HepG2 (cell line): ENCODE measurements around the gene AJUBA. TPM values are rescaled to one million over a fixed set of nuclear protein-coding genes. Genes with fewer than 3 reads are reported as not detected.
A peak's percentile ranks its signal among the peaks of the same experiment; 100 is the strongest.

ENCODE experiments used
- CREB1 ChIP-seq, 2 experiments: fragments of 450-650 bp in 1 of 2; IDR thresholded peaks; 2 replicates each; pipeline ENCODE4 v1.6.1; 2016 to 2017; ENCODE audit warnings: control low read depth in 1 of 2, mild to moderate bottlenecking in 1 of 2, missing compliant biosample characterization in 1 of 2, missing genetic modification characterization in 1 of 2
- HMG20B ChIP-seq: conservative IDR thresholded peaks from 2 replicates; pipeline ENCODE4 v1.6.1; 2016; ENCODE audit warnings: missing genetic modification reagents, missing compliant biosample characterization
- HNF4G ChIP-seq, 2 experiments: sonication (generic) in 1 of 2; formaldehyde crosslinking in 1 of 2; IDR thresholded peaks; 2 replicates each; pipeline versions ENCODE4 v1.4.0 to v1.6.1; 2011 to 2020; ENCODE audit warnings: borderline replicate concordance in 2 of 2, low read depth in 2 of 2, mild to moderate bottlenecking in 2 of 2, low read length in 1 of 2, missing genetic modification reagents in 1 of 2, moderate library complexity in 1 of 2
- JDP2 ChIP-seq: sonication (generic); formaldehyde crosslinking; IDR thresholded peaks from 2 replicates; pipeline ENCODE4 v1.8.1; 2022; ENCODE audit warnings: missing genetic modification reagents, borderline replicate concordance
- KIAA2018 ChIP-seq: sonication (generic); formaldehyde crosslinking; IDR thresholded peaks from 2 replicates; pipeline ENCODE4 v1.5.0; 2020; ENCODE audit warnings: mild to moderate bottlenecking, missing genetic modification reagents, borderline replicate concordance
- MTF2 ChIP-seq: sonication (generic); formaldehyde crosslinking; IDR thresholded peaks from 2 replicates; pipeline ENCODE4 v1.5.0; 2020; ENCODE audit warnings: missing genetic modification reagents, borderline replicate concordance
- NPAS2 ChIP-seq: sonication (generic); formaldehyde crosslinking; IDR thresholded peaks from 2 replicates; pipeline ENCODE4 v1.8.0; 2022; ENCODE audit warnings: mild to moderate bottlenecking, missing genetic modification reagents, borderline replicate concordance
- ONECUT2 ChIP-seq: sonication (generic); formaldehyde crosslinking; IDR thresholded peaks from 2 replicates; pipeline ENCODE4 v1.4.0; 2020; ENCODE audit warnings: missing genetic modification reagents
- REL ChIP-seq: sonication (generic); formaldehyde crosslinking; conservative IDR thresholded peaks from 2 replicates; pipeline ENCODE4 v1.8.0; 2022; ENCODE audit warnings: mild to moderate bottlenecking, missing genetic modification reagents, moderate library complexity
- ZBTB4 ChIP-seq: sonication (generic); formaldehyde crosslinking; IDR thresholded peaks from 2 replicates; pipeline ENCODE4 v1.4.0; 2020; ENCODE audit warnings: missing genetic modification reagents, mild to moderate bottlenecking, borderline replicate concordance
- ZC3H4 ChIP-seq: sonication (generic); formaldehyde crosslinking; IDR thresholded peaks from 2 replicates; pipeline ENCODE4 v1.4.0; 2020; ENCODE audit warnings: missing genetic modification reagents, borderline replicate concordance
- ZNF280D ChIP-seq: sonication (generic); formaldehyde crosslinking; IDR thresholded peaks from 2 replicates; pipeline ENCODE4 v1.5.1; 2020; ENCODE audit warnings: mild to moderate bottlenecking, missing genetic modification reagents
- ZNF841 ChIP-seq: sonication (generic); formaldehyde crosslinking; IDR thresholded peaks from 2 replicates; pipeline ENCODE4 v1.8.1; 2023; ENCODE audit warnings: missing genetic modification reagents, borderline replicate concordance
- ZSCAN30 ChIP-seq: sonication (generic); formaldehyde crosslinking; IDR thresholded peaks from 2 replicates; pipeline ENCODE4 v1.5.0; 2020; ENCODE audit warnings: mild to moderate bottlenecking, missing genetic modification reagents
- polyA plus RNA-seq, 8 experiments: library from polyadenylated mRNA; depleted of rRNA in 3 of 8; stranded (reverse) in 7 of 8; unstranded in 1 of 8; fragments of >200 nt; fragmentation: Illumina TruSeq in 4 of 8; extraction: Trizol in 4 of 8; gene quantifications; 2 replicates each; pipeline versions ENCODE4 v1.2.1 to v1.2.3, GENCODE V29; 2011 to 2016; ENCODE audit warnings: low read depth in 4 of 8, missing spikeins in 1 of 8, mixed read lengths in 1 of 8; ENCODE audit not compliant: insufficient read depth in 1 of 8
- total RNA-seq, 5 experiments: library from RNA; depleted of rRNA; stranded (reverse); fragments of >200 nt; fragmentation: Illumina TruSeq; extraction: Trizol; gene quantifications; 2 replicates each; pipeline ENCODE4 v1.2.3, GENCODE V29; 2016; ENCODE audit warnings: low read depth in 1 of 5

The AJUBA gene
- total and polyA plus RNA-seq, 2 of the 13 experiments (the other 11 are each of a cell fraction or from before 2014, with no cell fraction given) = 157 to 241 TPM

- no peak; the same call in 1 of the 2 replicates for TF ChIP-seq ZBTB4 (CRISPR knock-in tag)
- TF ChIP-seq REL = 0 out of 2 replicates have a peak, but pooled peaks have one; percentile 11
- TF ChIP-seq CREB1 (IDR thresholded peaks at IDR 0.05) = no peak
- no peak for TF ChIP-seq CREB1 (CRISPR knock-in tag; IDR thresholded peaks at IDR 0.05)
- TF ChIP-seq ZNF841 = peak; percentile 65; the same call in 1 of the 2 replicates
- peak; percentile 92 for TF ChIP-seq MTF2 (CRISPR knock-in tag)
- TF ChIP-seq HMG20B (CRISPR knock-in tag) = no peak
- TF ChIP-seq HNF4G (IDR thresholded peaks at IDR 0.05; ENCODE audit: borderline replicate concordance, low read depth, low read length) = no peak
- TF ChIP-seq HNF4G (CRISPR knock-in tag; IDR thresholded peaks at IDR 0.05; ENCODE audit: borderline replicate concordance, low read depth) = no peak
- TF ChIP-seq ZSCAN30 (CRISPR knock-in tag) = peak; percentile 56
- TF ChIP-seq JDP2 (CRISPR knock-in tag) = 0 out of 2 replicates have a peak, but pooled peaks have one; percentile 13
- peak; percentile 7; the same call in 1 of the 2 replicates for TF ChIP-seq ZNF280D
- no peak for TF ChIP-seq ZC3H4 (CRISPR knock-in tag)
- no peak for TF ChIP-seq ONECUT2 (CRISPR knock-in tag)
- 0 out of 2 replicates have a peak, but pooled peaks have one; percentile 68 for TF ChIP-seq NPAS2 (CRISPR knock-in tag)
- TF ChIP-seq KIAA2018 (CRISPR knock-in tag) = 0 out of 2 replicates have a peak, but pooled peaks have one; percentile 72
These were observed 52.4 kb downstream of the AJUBA start (continued) for GRCh38 chr14:22929961-22930364.
